AG20443 (cell line): Measurements from ENCODE around the gene LRRC23.
"Not testable (repeated sequence)": the region's sequence is repeated elsewhere in the genome, so short reads cannot be mapped to it uniquely, and the experiment has no call there.

Experiments
- DNase-seq: peaks from one replicate; pipeline ENCODE4 v3.0.0; 2012; ENCODE audit warnings: low spot score, mixed read lengths

LRRC23 gene

GRCh38 chr12:6904280-6905276, at the start of gene LRRC23:
Gene LRRC23 (plus strand): TSS chr12:6904822. CDS start chr12:6905634, 812 bp downstream.
- peak; percentile 96 for DNase-seq

- no peak for DNase-seq
Measured at GRCh38 chr12:6855322-6855721, 49.3 kb upstream of the LRRC23 start.

- DNase-seq = no peak
Measured at GRCh38 chr12:6858799-6859198, 45.8 kb upstream of the LRRC23 start.

GRCh38 chr12:6860116-6860515, 44.5 kb upstream of the LRRC23 start:
- DNase-seq = no peak

GRCh38 chr12:6860942-6861341, 43.7 kb upstream of the LRRC23 start:
- no peak for DNase-seq

- no peak for DNase-seq
Measured at GRCh38 chr12:6861391-6861790, 43.2 kb upstream of the LRRC23 start.

GRCh38 chr12:6863033-6863432, 41.6 kb upstream of the LRRC23 start:
- DNase-seq = no peak

GRCh38 chr12:6863586-6864321, 40.9 kb upstream of the LRRC23 start:
- DNase-seq = no peak

GRCh38 chr12:6865307-6865706, 39.3 kb upstream of the LRRC23 start:
- not testable (repeated sequence) for DNase-seq

- no peak for DNase-seq
Measured at GRCh38 chr12:6866163-6866919, 38.3 kb upstream of the LRRC23 start.

GRCh38 chr12:6866920-6867412, 37.7 kb upstream of the LRRC23 start:
- peak; percentile 38 for DNase-seq

- DNase-seq = peak; percentile 96
Measured at GRCh38 chr12:6867413-6868210, 37.0 kb upstream of the LRRC23 start, which contains the start of gene TPI1. Gene TPI1 (plus strand): TSS chr12:6867531. CDS start chr12:6867567, 36 bp downstream.

GRCh38 chr12:6868211-6869048, 36.2 kb upstream of the LRRC23 start:
- DNase-seq = no peak

- peak; percentile 68 for DNase-seq
Measured at GRCh38 chr12:6869049-6870021, 35.3 kb upstream of the LRRC23 start.

GRCh38 chr12:6870304-6870703, 34.3 kb upstream of the LRRC23 start:
- not testable (repeated sequence) for DNase-seq

GRCh38 chr12:6871052-6871957, 33.3 kb upstream of the LRRC23 start:
- peak; percentile 51 for DNase-seq
